ENCODE data around the gene CPHXL2. TPM values are rescaled to one million over a fixed set of nuclear protein-coding genes. Genes with fewer than 3 reads are reported as not detected.

The CPHXL2 gene
- total RNA-seq, result not detected in 2 replicates

DNA sequence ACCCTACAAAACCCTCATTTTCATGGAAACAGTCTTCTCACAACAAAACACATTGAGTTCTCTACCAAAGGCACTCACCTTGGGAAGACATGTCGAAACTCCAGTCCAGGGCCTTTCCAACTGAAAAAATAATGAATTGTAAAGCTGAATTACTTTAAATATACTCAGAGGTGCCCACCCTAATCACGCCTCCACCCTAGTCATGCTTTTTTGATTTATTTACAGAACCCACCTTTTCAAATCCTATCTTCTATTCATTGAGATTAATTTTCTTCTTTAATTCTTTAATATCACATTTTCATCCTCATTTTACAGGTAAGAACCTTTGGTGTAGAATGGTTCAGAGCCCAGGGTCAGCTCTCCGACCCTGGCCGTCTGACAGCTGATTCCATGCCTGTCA, at the start of gene CPHXL2:
CPHXL2 (minus strand) TSS at position 101 of the 400 bp plus-strand sequence; CDS start at position 91, 10 bp downstream.

DNA sequence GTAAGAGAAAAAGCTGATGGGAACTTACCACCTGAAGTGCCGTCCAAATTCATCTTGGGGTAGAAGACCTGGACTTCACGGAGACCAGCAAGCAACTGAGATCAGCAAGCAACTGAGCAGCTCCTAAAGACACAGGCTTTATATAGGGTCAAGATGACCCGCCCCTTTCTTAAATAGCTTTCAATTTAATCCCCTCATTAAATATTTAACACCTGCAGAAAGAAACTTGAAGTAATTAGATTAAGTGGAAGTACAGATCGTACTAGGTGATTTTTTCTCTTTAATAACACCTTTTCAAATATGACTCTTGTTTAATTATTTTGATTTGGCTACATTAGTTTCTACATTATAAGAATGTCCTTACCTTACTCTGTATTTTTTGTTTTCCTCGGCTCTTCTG, 49.6 kb upstream of the CPHXL2 start, which contains the start of gene CPHXL:
CPHXL (minus strand) TSS at position 101 of the 400 bp plus-strand sequence; CDS start at position 53, 48 bp downstream.

DNA sequence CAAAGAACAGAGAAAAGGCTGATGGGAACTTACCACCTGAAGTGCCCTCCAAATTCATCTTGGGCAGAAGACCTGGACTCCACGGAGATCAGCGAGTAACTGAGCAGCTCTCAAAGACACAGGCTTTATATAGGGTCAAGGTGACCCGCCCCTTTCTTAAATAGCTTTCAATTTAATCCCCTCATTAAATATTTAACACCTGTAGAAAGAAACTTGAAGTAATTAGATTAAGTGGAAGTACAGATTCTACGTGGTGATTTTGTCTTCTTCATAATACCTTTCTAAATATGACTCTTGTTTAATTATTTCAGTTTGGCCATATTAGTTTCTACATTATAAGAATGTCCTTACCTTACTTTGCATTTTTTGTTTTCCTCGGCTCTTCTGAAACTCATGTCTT, 24.6 kb upstream of the CPHXL2 start, which contains the start of gene DUXB:
DUXB (minus strand) TSS at position 101 of the 400 bp plus-strand sequence; CDS start at position 58, 43 bp downstream.

DNA sequence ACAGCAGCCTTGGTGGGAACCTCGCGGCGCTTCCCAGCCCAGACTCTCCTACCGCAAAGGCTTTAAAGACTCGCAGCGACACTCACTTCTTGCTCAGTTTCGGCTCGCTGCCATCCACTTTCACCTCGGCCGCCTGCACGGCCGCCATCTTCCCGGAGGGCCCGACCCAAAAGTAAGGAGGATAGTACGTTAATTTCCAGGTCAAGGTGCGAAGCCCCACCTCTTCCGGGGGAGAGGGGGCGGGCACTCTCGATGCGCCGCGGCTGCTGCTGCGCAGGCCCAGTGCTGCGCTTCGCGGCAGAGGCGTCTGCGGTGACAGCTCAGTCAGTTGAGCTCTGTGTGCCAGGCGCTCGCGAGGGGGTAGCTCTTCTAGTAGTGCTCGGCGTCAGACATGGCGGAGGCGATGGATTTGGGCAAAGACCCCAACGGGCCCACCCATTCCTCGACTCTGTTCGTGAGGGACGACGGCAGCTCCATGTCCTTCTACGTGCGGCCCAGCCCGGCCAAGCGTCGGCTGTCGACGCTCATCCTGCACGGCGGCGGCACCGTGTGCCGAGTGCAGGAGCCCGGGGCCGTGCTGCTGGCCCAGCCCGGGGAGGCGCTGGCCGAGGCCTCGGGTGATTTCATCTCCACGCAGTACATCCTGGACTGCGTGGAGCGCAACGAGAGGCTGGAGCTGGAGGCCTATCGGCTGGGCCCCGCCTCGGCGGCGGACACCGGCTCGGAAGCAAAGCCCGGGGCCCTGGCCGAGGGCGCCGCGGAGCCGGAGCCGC, 29.1 kb downstream of the CPHXL2 start, which contains the start of the genes KARS1 and TERF2IP:
KARS1 (minus strand) TSS at position 174 of the 773 bp plus-strand sequence; CDS start at position 148, 26 bp downstream.
TERF2IP (plus strand) TSS at position 282 of the 773 bp plus-strand sequence; CDS start at position 392, 110 bp downstream.

DNA sequence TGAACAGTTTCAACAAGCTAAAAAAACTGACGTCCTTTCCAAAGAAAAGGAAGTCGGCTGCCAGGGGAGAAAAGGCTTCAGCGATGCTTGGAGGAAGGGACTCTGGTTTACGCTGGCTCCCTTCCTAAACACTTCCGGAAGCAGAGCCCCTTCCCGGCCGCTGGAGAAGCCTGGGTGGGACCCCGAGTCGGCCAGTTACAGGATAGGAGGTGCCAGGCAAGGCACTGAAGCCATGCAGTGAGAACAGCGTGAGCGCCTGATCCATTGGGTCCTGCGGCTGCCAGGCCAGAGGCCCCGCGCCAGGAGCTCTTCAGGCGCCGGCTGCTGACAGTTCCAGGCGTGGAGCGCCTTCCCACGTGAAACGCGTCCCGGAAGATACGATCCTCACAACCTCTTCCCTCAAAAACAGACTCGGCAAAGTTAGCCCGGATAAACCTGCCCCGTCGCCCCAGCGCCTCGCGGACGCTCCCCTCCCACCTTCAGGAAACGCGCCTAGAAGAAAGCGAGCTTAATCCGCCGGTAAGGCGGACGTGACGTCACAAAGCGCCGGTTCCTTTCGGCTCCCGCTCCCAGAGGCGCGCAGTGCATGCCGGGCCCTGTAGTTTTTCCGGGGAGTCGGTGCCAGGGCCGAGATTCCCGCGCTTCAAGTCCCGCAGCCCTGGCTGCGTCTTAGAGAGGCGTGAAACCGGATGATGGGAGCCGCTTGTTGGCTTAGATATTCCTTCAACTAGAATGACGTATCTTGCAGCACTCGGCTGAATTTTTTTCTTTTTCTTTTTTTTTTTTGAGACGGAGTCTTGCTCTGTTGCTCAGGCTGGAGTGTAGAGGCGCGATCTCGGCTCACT, 53.8 kb downstream of the CPHXL2 start, which contains the start of gene ADAT1:
ADAT1 (minus strand) TSS at position 521 of the 845 bp plus-strand sequence. CDS start 2,482 bp downstream, outside the sequence.

Other genes starting within 250 kb of the CPHXL2 start
- 44.3 and 56.0 TPM in 2 replicates for gene CFDP1, start 243.5 kb downstream of the CPHXL2 start, total RNA-seq
- gene TMEM170A, start 212.3 kb downstream of the CPHXL2 start, total RNA-seq, result 8.8 and 13.3 TPM in 2 replicates
- gene CHST6, start 181.6 kb downstream of the CPHXL2 start, total RNA-seq, result 0.24 and 1.7 TPM in 2 replicates
- gene CHST5, start 140.9 kb downstream of the CPHXL2 start, total RNA-seq, result not detected in 2 replicates
- gene TMEM231, start 120.8 kb downstream of the CPHXL2 start, total RNA-seq, result 8.1 and 12.3 TPM in 2 replicates
- 52.0 and 69.9 TPM in 2 replicates for gene GABARAPL2, start 110.6 kb downstream of the CPHXL2 start, total RNA-seq
- 27.2 and 46.9 TPM in 2 replicates for gene ADAT1, start 53.7 kb downstream of the CPHXL2 start, total RNA-seq
- 126 and 172 TPM in 2 replicates for gene KARS1, start 29.3 kb downstream of the CPHXL2 start, total RNA-seq
- gene TERF2IP, start 29.2 kb downstream of the CPHXL2 start, total RNA-seq, result 46.4 and 66.0 TPM in 2 replicates
- gene DUXB, start 24.5 kb upstream of the CPHXL2 start, total RNA-seq, result not detected in 2 replicates
- gene CPHXL, start 49.5 kb upstream of the CPHXL2 start, total RNA-seq, result not detected in 2 replicates